PC-9 (cell line): Measurements from ENCODE around the gene USP50.

Experiments used
- EZH2 ChIP-seq: fragments of 200-600 bp; sonication (generic); IDR thresholded peaks from 2 replicates; pipeline ENCODE4 v1.8.0; 2017; ENCODE audit warnings: antibody characterized with exemption, low read depth
- TF ChIP-seq, protein P1 (sequence below): fragments of 200-600 bp; sonication (generic); conservative IDR thresholded peaks from 2 replicates; pipeline ENCODE4 v1.6.1; 2017; ENCODE audit warnings: mixed run types, antibody characterized with exemption, mild to moderate bottlenecking, moderate library complexity

DNA sequence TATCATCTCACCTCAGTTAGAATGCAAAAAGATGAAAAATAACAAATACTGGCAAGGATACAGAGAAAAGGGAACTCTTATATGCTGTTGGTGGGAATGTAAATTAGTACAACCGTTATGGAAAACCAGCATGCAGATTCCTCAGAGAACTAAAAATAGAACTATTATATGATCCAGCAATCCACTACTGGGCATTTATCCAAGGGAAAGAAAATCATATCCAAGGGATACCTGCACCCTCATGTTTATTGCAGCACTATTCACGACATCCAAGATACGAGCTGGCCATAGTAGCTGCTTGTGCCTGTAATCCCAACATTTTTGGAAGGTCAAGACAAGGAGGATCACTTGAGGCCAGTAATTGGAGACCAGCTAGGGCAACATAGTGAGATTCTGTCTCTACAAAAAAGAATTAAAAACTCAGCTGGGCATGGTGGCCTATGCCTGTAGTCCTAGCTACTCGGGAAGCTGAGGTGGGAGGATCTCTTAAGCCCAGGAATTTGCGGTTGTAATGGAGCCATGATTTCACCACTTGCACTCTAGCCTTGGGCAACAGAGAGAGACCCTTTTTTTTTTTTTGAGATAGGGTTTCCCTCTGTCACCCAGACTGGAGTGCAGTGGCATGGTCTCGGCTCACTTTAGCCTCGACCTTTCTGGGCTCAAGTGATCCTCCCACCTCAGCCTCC, 26.6 kb downstream of the USP50 start:
- TF ChIP-seq, protein P1, sequence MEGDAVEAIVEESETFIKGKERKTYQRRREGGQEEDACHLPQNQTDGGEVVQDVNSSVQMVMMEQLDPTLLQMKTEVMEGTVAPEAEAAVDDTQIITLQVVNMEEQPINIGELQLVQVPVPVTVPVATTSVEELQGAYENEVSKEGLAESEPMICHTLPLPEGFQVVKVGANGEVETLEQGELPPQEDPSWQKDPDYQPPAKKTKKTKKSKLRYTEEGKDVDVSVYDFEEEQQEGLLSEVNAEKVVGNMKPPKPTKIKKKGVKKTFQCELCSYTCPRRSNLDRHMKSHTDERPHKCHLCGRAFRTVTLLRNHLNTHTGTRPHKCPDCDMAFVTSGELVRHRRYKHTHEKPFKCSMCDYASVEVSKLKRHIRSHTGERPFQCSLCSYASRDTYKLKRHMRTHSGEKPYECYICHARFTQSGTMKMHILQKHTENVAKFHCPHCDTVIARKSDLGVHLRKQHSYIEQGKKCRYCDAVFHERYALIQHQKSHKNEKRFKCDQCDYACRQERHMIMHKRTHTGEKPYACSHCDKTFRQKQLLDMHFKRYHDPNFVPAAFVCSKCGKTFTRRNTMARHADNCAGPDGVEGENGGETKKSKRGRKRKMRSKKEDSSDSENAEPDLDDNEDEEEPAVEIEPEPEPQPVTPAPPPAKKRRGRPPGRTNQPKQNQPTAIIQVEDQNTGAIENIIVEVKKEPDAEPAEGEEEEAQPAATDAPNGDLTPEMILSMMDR, result no peak
- TF ChIP-seq EZH2, result no peak
